AG04450 (cell line): ENCODE data around the gene QKI. TPM values are rescaled to one million over a fixed set of nuclear protein-coding genes. Genes with fewer than 3 reads are reported as not detected.

Experiments used
- CTCF ChIA-PET: fragments of 300-600, 350-600 bp; formaldehyde crosslinking; extraction: SDS; loops from one replicate; lab custom pipeline; 2022; ENCODE audit warnings: antibody characterized with exemption, inconsistent platforms; lab: Charles Lee
- POLR2A ChIA-PET: fragments of 350-600 bp; formaldehyde crosslinking; extraction: SDS; loops from one replicate; lab custom pipeline; 2021; ENCODE audit warnings: antibody characterized with exemption, inconsistent platforms; lab: Yijun Ruan, JAX
- DNase-seq: peaks from one replicate; pipeline ENCODE4 v3.0.0-alpha.2; 2011; ENCODE audit warnings: low read depth, low spot score
- H3K27ac ChIP-seq: one replicate; pipeline ENCODE4 v1.5.1; 2012; ENCODE audit warnings: low read depth, low read length, control low read depth
- H3K27me3 ChIP-seq: one replicate; pipeline ENCODE4 v1.6.0; 2012; ENCODE audit warnings: low read length; ENCODE audit not compliant: control insufficient read depth, insufficient read depth
- H3K4me3 ChIP-seq: 2 replicates; pipeline ENCODE4 v1.5.1; 2011; ENCODE audit warnings: mild to moderate bottlenecking, low read depth, low read length, control low read depth
- H3K9me3 ChIP-seq: 2 replicates; pipeline ENCODE4 v1.5.1; 2012; ENCODE audit warnings: low read length; ENCODE audit not compliant: control insufficient read depth, insufficient read depth
- CTCF ChIP-seq: IDR thresholded peaks from 2 replicates; pipeline ENCODE4 v1.5.1; 2011; ENCODE audit warnings: low read depth, low read length, control low read depth, inconsistent platforms
- polyA plus RNA-seq: library from polyadenylated mRNA; depleted of rRNA; stranded (reverse); fragments of >200 nt; gene quantifications from 2 replicates; pipeline ENCODE4 v1.2.3, GENCODE V29; 2011

QKI gene
- polyA plus RNA-seq, 1 experiment = 165 TPM

- Histone ChIP-seq H3K9me3 (no peaks in the 10 kb centered on the region), H3K27ac (no peak overlapping the region), H3K27me3 (no peaks in the 10 kb centered on the region), H3K4me3 (no peak overlapping the region)
- no peak for TF ChIP-seq CTCF
- POLR2A ChIA-PET = no interaction called here
- no peak for DNase-seq
- CTCF ChIA-PET = interaction anchor here (1.3 kb wide), 1 partner anchor 118 kb away, joined by 4 read pairs; no protein-coding TSS in a partner anchor
Observed at GRCh38 chr6:163566056-163566455, 151.5 kb downstream of the QKI start.

- no peaks in the 10 kb centered on the region for H3K27me3 ChIP-seq
- TF ChIP-seq CTCF = no peak
- CTCF ChIA-PET = no interaction called here
- H3K4me3 ChIP-seq = no peak overlapping the region
- POLR2A ChIA-PET = no interaction called here
- H3K9me3 ChIP-seq = no peaks in the 10 kb centered on the region
- DNase-seq = no peak
- no peak overlapping the region for H3K27ac ChIP-seq
Observed at GRCh38 chr6:163568275-163568674, 153.8 kb downstream of the QKI start.

GRCh38 chr6:163570579-163571231, 156.2 kb downstream of the QKI start:
- no peak overlapping the region for H3K4me3 ChIP-seq
- H3K27ac ChIP-seq = no peak overlapping the region
- H3K27me3 ChIP-seq = no peaks in the 10 kb centered on the region
- ChIA-PET POLR2A (no interaction called here), CTCF (interaction anchor here (0.6 kb wide), 2 partner anchors 386 to 442 kb away, joined by 3 read pairs; no protein-coding TSS in a partner anchor)
- no peak for TF ChIP-seq CTCF
- DNase-seq = no peak
- no peaks in the 10 kb centered on the region for H3K9me3 ChIP-seq

GRCh38 chr6:163571730-163572129, 157.2 kb downstream of the QKI start:
- TF ChIP-seq CTCF = no peak
- no peak for DNase-seq
- CTCF ChIA-PET = interaction anchor here (1.1 kb wide), 1 partner anchor 17 kb away, joined by 5 read pairs; no protein-coding TSS in a partner anchor

GRCh38 chr6:163572612-163573011, 158.1 kb downstream of the QKI start:
- Histone ChIP-seq H3K9me3 (no peaks in the 10 kb centered on the region), H3K4me3 (no peak overlapping the region), H3K27me3 (no peaks in the 10 kb centered on the region), H3K27ac (no peak overlapping the region)
- CTCF ChIA-PET = interaction anchor here (1.1 kb wide), 1 partner anchor 18 kb away, joined by 5 read pairs; no protein-coding TSS in a partner anchor
- POLR2A ChIA-PET = no interaction called here
- TF ChIP-seq CTCF = no peak
- DNase-seq = no peak

More at GRCh38 chr6:163571730-163572129, 157.2 kb downstream of the QKI start:
- POLR2A ChIA-PET = no interaction called here
- Histone ChIP-seq H3K4me3 (no peak overlapping the region), H3K9me3 (no peaks in the 10 kb centered on the region), H3K27me3 (no peaks in the 10 kb centered on the region), H3K27ac (no peak overlapping the region)
